Upper lobe of left lung (tissue), 4 donors: ENCODE measurements around the gene RAB24.

Experiments
- POLR2A ChIP-seq, 4 donors: fragments of 450-650 bp; IDR thresholded peaks; one replicate each; pipeline ENCODE4 v1.5.1; 2016 to 2017; ENCODE audit warnings: antibody characterized with exemption in 4 of 4, mild to moderate bottlenecking in 2 of 4
- TF ChIP-seq, protein P1 (sequence below), 6 experiments: fragments of 450-650 bp in 4 of 6; fragments of 200-600 bp in 2 of 6; sonication (generic) in 2 of 6; IDR thresholded peaks; one replicate each; pipeline ENCODE4 v1.5.1; 2016 to 2019; ENCODE audit warnings: antibody characterized with exemption in 6 of 6

DNA sequence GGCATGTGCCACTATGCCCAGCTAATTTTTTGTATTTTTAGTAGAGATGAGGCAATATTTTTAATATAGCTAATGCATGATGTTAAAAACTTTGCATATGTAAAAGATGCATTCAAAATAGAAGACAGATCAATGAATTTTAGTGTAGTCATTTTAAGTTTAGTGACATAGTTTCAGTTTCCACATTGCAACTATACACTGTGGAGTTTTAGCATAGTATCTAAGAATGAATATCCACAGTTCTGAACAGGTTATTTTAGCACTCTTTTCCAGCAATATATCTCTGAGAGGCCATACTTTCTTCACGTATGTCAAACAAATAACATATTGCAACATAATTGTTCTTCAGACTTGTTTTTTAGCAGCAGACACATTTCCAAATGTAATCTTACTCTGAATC, 39.3 kb downstream of the RAB24 start:
- TF ChIP-seq POLR2A (IDR thresholded peaks at IDR 0.05): no peak
- TF ChIP-seq, protein P1, sequence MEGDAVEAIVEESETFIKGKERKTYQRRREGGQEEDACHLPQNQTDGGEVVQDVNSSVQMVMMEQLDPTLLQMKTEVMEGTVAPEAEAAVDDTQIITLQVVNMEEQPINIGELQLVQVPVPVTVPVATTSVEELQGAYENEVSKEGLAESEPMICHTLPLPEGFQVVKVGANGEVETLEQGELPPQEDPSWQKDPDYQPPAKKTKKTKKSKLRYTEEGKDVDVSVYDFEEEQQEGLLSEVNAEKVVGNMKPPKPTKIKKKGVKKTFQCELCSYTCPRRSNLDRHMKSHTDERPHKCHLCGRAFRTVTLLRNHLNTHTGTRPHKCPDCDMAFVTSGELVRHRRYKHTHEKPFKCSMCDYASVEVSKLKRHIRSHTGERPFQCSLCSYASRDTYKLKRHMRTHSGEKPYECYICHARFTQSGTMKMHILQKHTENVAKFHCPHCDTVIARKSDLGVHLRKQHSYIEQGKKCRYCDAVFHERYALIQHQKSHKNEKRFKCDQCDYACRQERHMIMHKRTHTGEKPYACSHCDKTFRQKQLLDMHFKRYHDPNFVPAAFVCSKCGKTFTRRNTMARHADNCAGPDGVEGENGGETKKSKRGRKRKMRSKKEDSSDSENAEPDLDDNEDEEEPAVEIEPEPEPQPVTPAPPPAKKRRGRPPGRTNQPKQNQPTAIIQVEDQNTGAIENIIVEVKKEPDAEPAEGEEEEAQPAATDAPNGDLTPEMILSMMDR (IDR thresholded peaks at IDR 0.05): no peak
